GM21381 (cell line): ENCODE measurements around the gene EPC2.
"Not testable (repeated sequence)": the region's sequence is repeated elsewhere in the genome, so short reads cannot be mapped to it uniquely, and the experiment has no call there.

ENCODE experiments used
- ATAC-seq: cut with Tn5 transposase; IDR thresholded peaks from one replicate; pipeline ENCODE4 v1.9.1; 2021; ENCODE audit warnings: mild to moderate bottlenecking, moderate library complexity; ENCODE audit not compliant: unreplicated experiment

Gene EPC2

DNA sequence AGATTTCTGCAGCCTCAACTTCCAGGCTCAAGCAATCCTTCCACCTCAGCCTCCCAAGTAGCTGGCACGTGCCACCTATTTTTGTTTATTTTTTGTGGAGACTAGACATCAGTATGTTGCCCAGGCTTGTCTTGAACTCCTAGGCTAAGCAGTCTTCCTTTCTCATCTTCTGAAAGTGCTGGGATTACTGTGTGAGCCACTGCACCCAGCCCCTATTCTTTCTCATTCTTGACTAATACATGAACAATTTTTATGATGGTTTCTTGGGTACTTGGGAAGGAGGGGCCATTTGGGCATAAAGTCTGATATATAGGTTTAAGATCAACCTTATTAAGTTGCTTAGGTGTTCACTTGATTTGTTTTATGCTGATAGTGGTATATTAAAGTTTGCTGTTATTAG is 26.2 kb downstream of the EPC2 start:
- ATAC-seq, result no peak

- ATAC-seq, result peak; percentile 72
Observed at GRCh38 chr2:148674063-148675020, 29.8 kb downstream of the EPC2 start.

DNA sequence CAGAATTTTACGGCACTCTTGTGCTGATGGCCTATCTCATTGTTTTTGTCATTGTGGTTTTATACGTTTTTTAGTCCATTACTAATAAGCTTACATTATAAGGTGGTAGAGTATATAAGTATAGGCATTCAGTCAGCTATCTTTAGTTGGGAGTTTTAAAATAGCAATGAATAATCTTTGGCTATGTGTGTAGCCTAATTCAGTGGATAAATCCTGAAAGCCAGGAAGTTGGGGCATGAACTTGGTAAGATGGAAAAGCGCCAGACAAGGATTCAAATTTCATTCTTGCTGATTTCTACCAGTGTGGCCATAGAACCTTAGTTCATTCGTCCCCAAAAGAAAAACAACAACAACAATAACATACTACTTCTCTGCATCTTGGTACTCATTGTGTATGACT is 31.2 kb downstream of the EPC2 start:
- no peak for ATAC-seq

- not testable (repeated sequence) for ATAC-seq
Observed at GRCh38 chr2:148678302-148679179, 34.0 kb downstream of the EPC2 start.

- no peak for ATAC-seq
Observed at GRCh38 chr2:148680462-148680861, 35.9 kb downstream of the EPC2 start.

- no peak for ATAC-seq
Observed at GRCh38 chr2:148681443-148681842, 36.9 kb downstream of the EPC2 start.

DNA sequence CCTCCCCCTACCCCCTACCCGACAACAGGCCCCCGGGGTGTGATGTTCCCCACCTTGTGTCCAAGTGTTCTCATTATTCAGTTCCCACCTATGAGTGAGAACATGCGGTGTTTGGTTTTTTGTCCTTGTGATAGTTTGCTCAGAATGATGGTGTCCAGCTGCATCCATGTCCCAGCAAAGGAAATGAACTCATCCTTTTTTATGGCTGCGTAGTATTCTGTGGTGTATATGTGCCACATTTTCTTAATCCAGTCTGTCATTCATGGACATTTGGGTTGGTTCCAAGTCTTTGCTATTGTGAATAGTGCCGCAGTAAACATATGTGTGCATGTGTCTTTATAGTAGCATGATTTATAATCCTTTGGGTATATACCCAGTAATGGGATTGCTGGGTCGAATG is 37.3 kb downstream of the EPC2 start:
- not testable (repeated sequence) for ATAC-seq

GRCh38 chr2:148684507-148684906 is 40.0 kb downstream of the EPC2 start:
- no peak for ATAC-seq

- ATAC-seq, result no peak
Observed at GRCh38 chr2:148687543-148687942, 43.0 kb downstream of the EPC2 start.

DNA sequence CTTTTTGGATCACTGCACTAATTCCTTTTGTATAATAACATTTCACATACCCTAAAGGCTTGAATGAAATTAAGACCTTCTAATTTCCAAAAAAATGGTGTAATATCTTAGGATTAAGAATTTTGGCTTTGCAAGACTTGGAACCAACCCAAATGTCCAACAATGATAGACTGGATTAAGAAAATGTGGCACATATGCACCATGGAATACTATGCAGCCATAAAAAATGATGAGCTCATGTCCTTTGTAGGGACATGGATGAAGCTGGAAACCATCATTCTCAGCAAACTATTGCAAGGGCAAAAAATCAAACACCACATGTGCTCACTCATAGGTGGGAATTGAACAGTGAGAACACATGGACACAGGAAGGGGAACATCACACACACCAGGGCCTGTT is 43.5 kb downstream of the EPC2 start:
- not testable (repeated sequence) for ATAC-seq

DNA sequence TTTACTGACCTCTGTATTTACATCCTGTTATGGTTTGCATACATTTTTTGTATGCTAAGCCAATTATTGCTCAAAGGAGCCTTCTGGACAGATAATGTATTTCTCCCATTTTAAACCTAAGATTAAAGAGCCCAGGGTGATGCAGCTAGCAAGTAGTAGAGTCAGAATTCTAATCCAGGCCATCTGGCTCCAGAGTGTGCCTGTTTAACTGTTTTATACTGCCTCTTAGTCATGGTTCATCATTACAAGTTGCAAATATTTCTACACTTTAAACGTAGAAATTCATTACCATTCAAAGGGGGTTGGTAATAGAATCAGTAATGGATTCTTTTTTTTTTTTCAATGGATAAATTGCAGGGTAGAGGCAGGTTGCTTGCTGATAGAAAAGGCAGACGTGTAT is 52.4 kb downstream of the EPC2 start:
- no peak for ATAC-seq

GRCh38 chr2:148699830-148700229 is 55.3 kb downstream of the EPC2 start:
- ATAC-seq, result no peak

- ATAC-seq, result no peak
Observed at GRCh38 chr2:148701039-148701438, 56.5 kb downstream of the EPC2 start.

DNA sequence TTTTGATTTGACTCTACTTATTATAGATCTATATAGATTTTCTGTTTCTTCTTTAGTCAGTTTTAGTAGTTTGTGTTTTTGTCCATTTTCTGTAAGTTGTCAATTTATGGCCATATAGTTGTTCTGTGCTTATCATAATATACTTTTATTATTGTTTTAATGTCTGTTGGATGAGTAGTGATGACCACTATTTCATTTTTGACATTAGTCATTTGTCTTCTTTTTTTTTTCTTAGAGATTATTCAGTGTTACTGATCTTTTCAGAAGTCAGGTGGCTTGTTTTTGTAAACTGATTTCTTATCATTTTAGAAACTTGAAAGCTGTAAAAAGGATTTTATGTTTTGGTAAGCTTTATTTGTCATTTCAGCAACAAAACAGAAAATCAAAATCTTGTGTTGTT is 57.3 kb downstream of the EPC2 start:
- ATAC-seq, result no peak

- no peak for ATAC-seq
Observed at GRCh38 chr2:148702475-148702874, 57.9 kb downstream of the EPC2 start.

GRCh38 chr2:148704247-148704646 is 59.7 kb downstream of the EPC2 start:
- ATAC-seq, result no peak

DNA sequence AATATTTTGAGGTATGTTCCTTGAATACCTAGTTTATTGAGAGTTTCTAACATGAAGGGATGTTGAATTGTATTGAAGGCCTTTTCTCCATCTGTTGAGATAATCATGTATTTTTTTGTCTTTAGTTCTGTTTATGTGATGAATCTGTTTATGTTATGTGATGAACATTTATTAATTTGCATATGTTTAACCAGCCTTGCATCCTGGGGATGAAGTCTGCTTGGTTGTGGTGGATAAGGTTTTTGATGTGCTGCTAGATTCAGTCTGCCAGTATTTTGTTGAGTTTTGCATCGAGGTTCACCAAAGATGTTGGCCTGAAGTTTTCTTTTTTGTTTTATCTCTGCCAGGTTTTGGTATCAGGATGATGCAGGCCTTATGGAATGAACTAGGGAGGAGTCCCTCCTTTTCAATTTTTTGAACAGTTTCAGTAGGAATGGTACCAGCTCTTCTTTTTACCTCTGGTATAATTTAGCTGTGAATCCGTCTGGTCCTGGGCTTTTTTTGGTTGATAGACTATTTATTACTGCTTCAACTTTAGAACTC is 71.9 kb downstream of the EPC2 start:
- no peak for ATAC-seq

DNA sequence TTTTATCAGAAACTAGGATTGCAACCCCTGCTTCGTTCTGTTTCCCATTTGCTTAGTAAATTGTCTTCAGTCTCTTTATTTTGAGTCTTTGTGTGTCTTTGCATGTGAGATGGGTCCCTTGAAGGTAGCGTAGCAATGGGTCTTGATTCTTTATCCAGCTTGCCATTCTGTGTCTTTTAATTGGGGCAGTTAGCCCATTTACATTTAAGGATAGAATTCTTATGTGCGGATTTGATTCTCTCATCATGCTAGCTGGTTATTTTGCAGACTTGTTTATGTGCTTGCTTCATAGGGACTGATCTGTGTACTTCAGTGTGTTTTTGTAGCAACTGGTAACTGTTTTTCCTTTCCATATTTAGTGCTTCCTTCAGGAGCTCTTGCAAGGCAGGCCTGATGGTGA is 73.5 kb downstream of the EPC2 start:
- no peak for ATAC-seq

GRCh38 chr2:148719195-148719749 is 74.7 kb downstream of the EPC2 start:
- ATAC-seq, result no peak

DNA sequence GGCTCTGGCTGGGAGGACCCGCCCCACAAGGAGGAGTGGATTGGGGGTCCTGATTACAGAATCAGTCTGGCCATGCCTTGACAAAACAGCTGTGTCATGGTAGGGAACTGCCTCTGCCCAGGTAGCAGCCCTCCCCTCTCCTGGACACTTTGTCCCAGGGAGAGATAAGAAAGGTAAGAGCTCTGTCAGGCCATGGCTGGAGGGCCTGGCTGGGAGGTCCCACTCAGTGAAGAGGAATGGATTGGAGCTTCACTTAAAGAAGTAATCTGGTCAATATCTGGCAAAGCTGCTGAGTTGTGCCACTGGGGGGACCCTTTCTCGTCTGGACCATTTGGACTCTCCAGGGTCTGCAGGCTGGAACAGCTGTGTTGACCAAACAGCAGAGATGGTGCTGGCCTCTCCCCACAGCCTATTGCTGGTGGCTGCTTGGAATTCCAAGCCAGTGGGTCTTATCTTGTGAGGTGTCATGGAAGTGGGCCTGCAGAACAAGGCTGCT is 75.4 kb downstream of the EPC2 start:
- ATAC-seq, result no peak

GRCh38 chr2:148720501-148721001 is 76.0 kb downstream of the EPC2 start:
- no peak for ATAC-seq
